Peyer's patch (tissue), 4 donors: Measurements from ENCODE around the gene IGFBP4. TPM values are rescaled to one million over a fixed set of nuclear protein-coding genes. Genes with fewer than 3 reads are reported as not detected.

Source experiments
- DNase-seq, 3 donors: peaks; one replicate each; pipeline ENCODE4 v3.0.0-alpha.2; 2017 to 2019
- H3K27ac ChIP-seq, 4 donors: fragments of 200-600 bp; sonication (generic); one replicate each; pipeline ENCODE4 v1.5.1; 2016 to 2019
- H3K27me3 ChIP-seq, 2 donors: fragments of 200-600 bp; sonication (generic); one replicate each; pipeline ENCODE4 v1.5.1; 2019
- H3K36me3 ChIP-seq, 3 donors: fragments of 200-600 bp; sonication (generic); one replicate each; pipeline ENCODE4 v1.5.1; 2016 to 2019
- H3K4me1 ChIP-seq, 4 donors: fragments of 200-600 bp; sonication (generic); one replicate each; pipeline ENCODE4 v1.5.1; 2016 to 2019
- H3K4me3 ChIP-seq, 4 donors: fragments of 200-600 bp; sonication (generic); 1 replicate in 3 of 4; 2 replicates in 1 of 4; pipeline ENCODE4 v1.5.1; 2016 to 2019; ENCODE audit warnings: mild to moderate bottlenecking in 1 of 4
- H3K9me3 ChIP-seq, 4 donors: fragments of 200-600 bp; sonication (generic); one replicate each; pipeline ENCODE4 v1.5.1; 2016 to 2019; ENCODE audit warnings: mild to moderate bottlenecking in 1 of 4
- CTCF ChIP-seq, 6 experiments: fragments of 450-650 bp in 4 of 6; fragments of 200-600 bp in 2 of 6; sonication (generic) in 1 of 6; IDR thresholded peaks; one replicate each; pipeline ENCODE4 v1.5.1; 2017 to 2019; ENCODE audit warnings: antibody characterized with exemption in 6 of 6, mild to moderate bottlenecking in 3 of 6, moderate library complexity in 1 of 6
- POLR2A ChIP-seq, 2 donors: fragments of 450-650 bp; IDR thresholded peaks; one replicate each; pipeline ENCODE4 v1.5.1; 2017; ENCODE audit warnings: antibody characterized with exemption in 2 of 2, mild to moderate bottlenecking in 2 of 2, moderate library complexity in 2 of 2
- total RNA-seq, 4 donors: library from RNA; depleted of rRNA; stranded (reverse); fragments of >200 nt; gene quantifications; one replicate each; pipeline ENCODE4 v1.1.0, GENCODE V29; 2016

Gene IGFBP4
- total RNA-seq, 4 donors from 2014 or later, result 70.6 to 220 (median 133) TPM

- no peak overlapping the region for H3K4me3 ChIP-seq
- no peaks in the 10 kb centered on the region for H3K36me3 ChIP-seq
- peaks cover 0 to 29% (median 6%) of the 10 kb centered on the region in 4 donors for H3K4me1 ChIP-seq
- peak in 1 of 3 donors; percentile 65 for DNase-seq
- H3K9me3 ChIP-seq, result no peaks in the 10 kb centered on the region
- no peaks in the 10 kb centered on the region for H3K27me3 ChIP-seq
- TF ChIP-seq POLR2A (IDR thresholded peaks at IDR 0.05) (no peak), CTCF (IDR thresholded peaks at IDR 0.05) (no peak)
- peak overlapping the region; percentile 31 to 78 (median 62) for H3K27ac ChIP-seq
Measured at GRCh38 chr17:40485851-40486521, 42.7 kb downstream of the IGFBP4 start.

- H3K4me3 ChIP-seq, result no peak overlapping the region
- H3K27ac ChIP-seq, result peak overlapping the region in 3 of 4 donors; percentile 12 to 78 (median 53)
- no peaks in the 10 kb centered on the region for H3K27me3 ChIP-seq
- no peak for DNase-seq
- peaks cover 0 to 27% (median 6%) of the 10 kb centered on the region in 4 donors for H3K4me1 ChIP-seq
- no peaks in the 10 kb centered on the region for H3K9me3 ChIP-seq
- H3K36me3 ChIP-seq, result no peaks in the 10 kb centered on the region
- TF ChIP-seq CTCF (IDR thresholded peaks at IDR 0.05) (no peak), POLR2A (IDR thresholded peaks at IDR 0.05) (no peak)
Measured at GRCh38 chr17:40486522-40487370, 43.5 kb downstream of the IGFBP4 start.

- no peaks in the 10 kb centered on the region for H3K36me3 ChIP-seq
- DNase-seq, result no peak
- H3K4me1 ChIP-seq, result peaks cover 0 to 23% (median 6%) of the 10 kb centered on the region in 4 donors
- no peaks in the 10 kb centered on the region for H3K9me3 ChIP-seq
- H3K4me3 ChIP-seq, result no peak overlapping the region
- TF ChIP-seq POLR2A (IDR thresholded peaks at IDR 0.05), result no peak
- TF ChIP-seq CTCF (IDR thresholded peaks at IDR 0.05), result no peak
- peak overlapping the region in 1 of 4 donors; percentile 78 for H3K27ac ChIP-seq
- no peaks in the 10 kb centered on the region for H3K27me3 ChIP-seq
Measured at GRCh38 chr17:40487371-40488020, 44.2 kb downstream of the IGFBP4 start.

GRCh38 chr17:40490289-40490853, 47.1 kb downstream of the IGFBP4 start:
- H3K4me1 ChIP-seq, result peaks cover 0 to 11% (median 2%) of the 10 kb centered on the region in 4 donors
- peak in 1 of 3 donors; percentile 67 for DNase-seq
- H3K27ac ChIP-seq, result peak overlapping the region in 2 of 4 donors; percentile 13 to 47
- TF ChIP-seq POLR2A (IDR thresholded peaks at IDR 0.05) (no peak), CTCF (IDR thresholded peaks at IDR 0.05) (no peak)
- no peaks in the 10 kb centered on the region for H3K36me3 ChIP-seq
- no peaks in the 10 kb centered on the region for H3K9me3 ChIP-seq
- no peaks in the 10 kb centered on the region for H3K27me3 ChIP-seq
- H3K4me3 ChIP-seq, result no peak overlapping the region

GRCh38 chr17:40490982-40491381, 47.7 kb downstream of the IGFBP4 start:
- TF ChIP-seq CTCF (IDR thresholded peaks at IDR 0.05) (no peak), POLR2A (IDR thresholded peaks at IDR 0.05) (no peak)
- no peak for DNase-seq
- Histone ChIP-seq H3K27me3 (no peaks in the 10 kb centered on the region), H3K36me3 (no peaks in the 10 kb centered on the region), H3K9me3 (no peaks in the 10 kb centered on the region), H3K4me3 (no peak overlapping the region), H3K4me1 (peaks cover 0 to 11% (median 2%) of the 10 kb centered on the region in 4 donors), H3K27ac (peak overlapping the region in 1 of 4 donors; percentile 31)
